ENCODE data around the gene ADAMTS17. TPM values are rescaled to one million over a fixed set of nuclear protein-coding genes. Genes with fewer than 3 reads are reported as not detected.

The ADAMTS17 gene
- total and polyA plus RNA-seq, 8 donors, result 4.2 to 16.4 (median 10.8) TPM

DNA sequence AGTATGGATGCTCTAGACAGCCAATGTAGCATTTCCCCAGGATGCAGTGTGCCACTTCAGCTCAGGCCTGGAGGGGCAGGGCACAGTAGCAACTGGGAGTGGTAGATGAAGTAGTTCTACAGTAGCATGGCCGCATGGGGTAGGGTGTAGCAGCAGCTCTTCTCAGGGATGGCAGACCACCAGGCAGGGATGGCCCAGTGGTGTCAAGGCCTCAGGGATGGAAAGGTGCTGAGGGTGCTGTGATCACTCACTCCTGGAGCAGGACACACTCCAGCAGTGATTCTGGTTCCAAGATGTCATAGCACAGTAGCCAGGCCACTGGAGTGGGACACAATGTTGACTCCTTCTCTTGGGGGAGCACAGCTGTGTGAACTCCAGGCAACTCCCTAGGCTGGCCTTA, 397.6 kb downstream of the ADAMTS17 start:
- DNase-seq, result no peak
- WGBS, 2 donors, result 92 to 100% methylated on average over 1 of the region's 1 CpG
- FAIRE-seq, result no peak
- TF ChIP-seq, protein P1, sequence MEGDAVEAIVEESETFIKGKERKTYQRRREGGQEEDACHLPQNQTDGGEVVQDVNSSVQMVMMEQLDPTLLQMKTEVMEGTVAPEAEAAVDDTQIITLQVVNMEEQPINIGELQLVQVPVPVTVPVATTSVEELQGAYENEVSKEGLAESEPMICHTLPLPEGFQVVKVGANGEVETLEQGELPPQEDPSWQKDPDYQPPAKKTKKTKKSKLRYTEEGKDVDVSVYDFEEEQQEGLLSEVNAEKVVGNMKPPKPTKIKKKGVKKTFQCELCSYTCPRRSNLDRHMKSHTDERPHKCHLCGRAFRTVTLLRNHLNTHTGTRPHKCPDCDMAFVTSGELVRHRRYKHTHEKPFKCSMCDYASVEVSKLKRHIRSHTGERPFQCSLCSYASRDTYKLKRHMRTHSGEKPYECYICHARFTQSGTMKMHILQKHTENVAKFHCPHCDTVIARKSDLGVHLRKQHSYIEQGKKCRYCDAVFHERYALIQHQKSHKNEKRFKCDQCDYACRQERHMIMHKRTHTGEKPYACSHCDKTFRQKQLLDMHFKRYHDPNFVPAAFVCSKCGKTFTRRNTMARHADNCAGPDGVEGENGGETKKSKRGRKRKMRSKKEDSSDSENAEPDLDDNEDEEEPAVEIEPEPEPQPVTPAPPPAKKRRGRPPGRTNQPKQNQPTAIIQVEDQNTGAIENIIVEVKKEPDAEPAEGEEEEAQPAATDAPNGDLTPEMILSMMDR (IDR thresholded peaks at IDR 0.05), result no peak
- intact Hi-C loops (cut with DNase I), result no loop called here
- H3K36me3 ChIP-seq, result no peaks in the 10 kb centered on the region
- no peaks in the 10 kb centered on the region for H3K4me1 ChIP-seq
- H3K27me3 ChIP-seq, result no peaks in the 10 kb centered on the region
- ATAC-seq, result no peak
- H3K27ac ChIP-seq, result no peak overlapping the region
- H3K4me3 ChIP-seq, result no peak overlapping the region
- H3K9me3 ChIP-seq, result no peaks in the 10 kb centered on the region

DNA sequence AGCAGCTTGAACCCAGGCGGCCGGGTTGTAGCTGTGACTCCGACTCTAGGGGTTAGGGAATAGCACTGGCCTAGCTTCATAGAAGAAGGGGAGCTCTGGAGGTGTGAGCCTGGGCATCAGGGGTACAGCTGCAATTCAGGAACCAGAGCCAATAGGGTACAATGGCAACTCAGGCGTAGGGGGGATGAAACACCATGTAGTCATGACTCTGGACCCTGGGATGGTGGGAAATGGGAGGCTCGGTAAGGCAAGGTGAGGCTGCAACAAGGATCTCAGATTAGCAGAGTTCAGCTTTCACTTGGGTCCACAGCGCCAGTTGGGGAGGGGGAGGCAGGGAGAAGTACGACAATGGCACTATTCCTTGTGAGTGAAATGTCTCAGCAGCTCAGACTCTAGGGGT, 398.3 kb downstream of the ADAMTS17 start:
- Histone ChIP-seq H3K36me3 (no peaks in the 10 kb centered on the region), H3K4me3 (no peak overlapping the region), H3K27ac (no peak overlapping the region), H3K9me3 (no peaks in the 10 kb centered on the region), H3K27me3 (no peaks in the 10 kb centered on the region), H3K4me1 (no peaks in the 10 kb centered on the region)
- intact Hi-C loops (cut with DNase I), result no loop called here
- TF ChIP-seq, protein P1 (IDR thresholded peaks at IDR 0.05), result no peak
- DNase-seq (no peak), FAIRE-seq (no peak), ATAC-seq (no peak)
- 88 to 93% methylated on average over 7 of the region's 7 CpGs for WGBS, 2 donors

DNA sequence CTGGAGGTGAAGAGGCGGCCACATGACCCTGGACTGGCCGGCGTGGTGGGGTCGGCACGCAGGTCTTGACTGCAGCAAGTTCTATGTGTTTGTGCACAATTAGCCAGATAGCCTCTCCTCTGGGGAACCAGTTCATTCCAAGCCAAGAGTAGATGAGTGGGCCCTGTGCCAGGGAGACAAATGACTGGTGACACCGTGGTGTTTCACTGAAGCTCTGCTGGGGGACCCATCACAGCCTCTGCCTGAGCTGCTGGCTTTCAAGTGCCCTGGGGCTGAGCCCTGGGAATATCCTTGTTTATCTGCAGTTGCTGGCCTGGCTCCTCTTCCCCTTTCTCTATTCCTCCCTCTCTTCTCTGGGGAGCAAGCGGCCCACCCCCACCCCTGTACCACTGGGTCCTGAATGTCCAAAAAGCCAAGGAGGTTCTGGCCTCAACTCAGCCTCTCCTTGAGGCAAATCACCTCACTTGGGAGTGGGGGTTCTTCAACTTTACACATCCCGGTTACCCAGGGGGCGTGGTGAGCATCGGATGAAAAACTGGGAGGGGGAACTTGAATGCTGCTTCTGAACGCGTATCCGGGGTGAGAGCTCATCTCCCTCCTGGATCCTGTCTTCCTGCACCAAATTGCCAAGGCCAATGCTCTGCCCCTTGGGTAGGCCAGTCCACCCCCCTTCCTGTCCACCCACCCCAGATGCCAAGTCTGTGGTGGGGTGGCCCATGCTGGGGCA, 408.9 kb downstream of the ADAMTS17 start:
- 87% methylated on average over 13 of the region's 13 CpGs for WGBS, 2 donors
- Histone ChIP-seq H3K36me3 (no peaks in the 10 kb centered on the region), H3K27me3 (no peaks in the 10 kb centered on the region), H3K4me1 (no peaks in the 10 kb centered on the region), H3K27ac (no peak overlapping the region), H3K4me3 (no peak overlapping the region), H3K9me3 (no peaks in the 10 kb centered on the region)
- intact Hi-C loops (cut with DNase I), result loop anchor here in 2 of 3 donors (10.0 kb wide), 1 partner anchor 402 kb away; no protein-coding TSS in a partner anchor
- ATAC-seq, result no peak
- no peak for FAIRE-seq
- TF ChIP-seq, protein P1 (IDR thresholded peaks at IDR 0.05), result no peak
- DNase-seq, result no peak

DNA sequence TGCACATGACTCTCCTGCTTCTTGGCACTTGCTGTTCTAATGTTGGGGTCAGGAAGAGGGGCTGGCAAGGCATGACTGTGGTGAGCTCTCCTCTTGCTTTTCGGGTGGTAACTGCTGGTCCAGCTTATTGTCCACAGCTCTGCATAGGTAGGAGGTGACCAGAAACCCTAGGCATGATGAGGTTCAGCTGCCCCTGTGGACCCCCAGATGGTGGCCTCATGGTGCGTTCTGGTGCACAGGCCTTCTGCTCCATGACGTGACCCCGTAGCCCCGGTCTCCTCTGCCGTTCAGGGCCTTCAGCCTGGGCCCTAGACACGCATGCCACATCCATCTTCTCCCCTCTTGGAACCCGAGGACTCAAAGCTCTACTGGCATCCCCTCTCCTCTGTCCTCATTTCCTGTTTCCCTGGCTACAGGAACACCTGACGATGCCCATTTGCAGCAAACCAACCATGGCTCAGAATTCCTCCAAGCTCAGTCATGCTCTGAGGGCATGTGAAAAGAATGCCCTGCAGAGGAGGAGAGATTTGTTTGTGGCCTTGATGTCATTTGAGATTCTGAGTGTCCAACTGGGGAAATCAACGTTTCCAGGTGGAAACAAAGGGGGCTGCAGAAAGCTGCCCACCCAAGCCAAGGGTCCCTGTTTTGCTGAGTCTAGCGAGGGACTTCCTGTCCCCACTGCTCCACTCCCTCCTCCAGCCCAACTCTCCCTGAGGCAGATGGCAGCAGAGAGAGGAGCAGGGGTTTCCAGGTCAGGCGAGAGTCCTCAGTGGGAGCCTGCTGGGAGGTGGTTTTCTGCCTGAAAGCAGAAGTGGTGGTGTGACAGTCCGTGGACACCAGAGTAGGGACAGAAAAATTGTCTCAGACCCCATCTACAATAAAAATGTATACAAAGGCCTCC, 409.8 kb downstream of the ADAMTS17 start:
- H3K27me3 ChIP-seq, result no peaks in the 10 kb centered on the region
- no peak for FAIRE-seq
- DNase-seq, result no peak
- WGBS, 2 donors, result 89 to 91% methylated on average over 13 of the region's 13 CpGs
- no peaks in the 10 kb centered on the region for H3K36me3 ChIP-seq
- no peaks in the 10 kb centered on the region for H3K9me3 ChIP-seq
- intact Hi-C loops (cut with DNase I), result loop anchor here in 2 of 3 donors (10.0 kb wide), 1 partner anchor 403 kb away; no protein-coding TSS in a partner anchor
- no peak overlapping the region for H3K4me3 ChIP-seq
- H3K4me1 ChIP-seq, result no peaks in the 10 kb centered on the region
- TF ChIP-seq, protein P1 (IDR thresholded peaks at IDR 0.05), result no peak
- H3K27ac ChIP-seq, result no peak overlapping the region
- no peak for ATAC-seq
